ENCODE data around the gene G6PC1.

DNA sequence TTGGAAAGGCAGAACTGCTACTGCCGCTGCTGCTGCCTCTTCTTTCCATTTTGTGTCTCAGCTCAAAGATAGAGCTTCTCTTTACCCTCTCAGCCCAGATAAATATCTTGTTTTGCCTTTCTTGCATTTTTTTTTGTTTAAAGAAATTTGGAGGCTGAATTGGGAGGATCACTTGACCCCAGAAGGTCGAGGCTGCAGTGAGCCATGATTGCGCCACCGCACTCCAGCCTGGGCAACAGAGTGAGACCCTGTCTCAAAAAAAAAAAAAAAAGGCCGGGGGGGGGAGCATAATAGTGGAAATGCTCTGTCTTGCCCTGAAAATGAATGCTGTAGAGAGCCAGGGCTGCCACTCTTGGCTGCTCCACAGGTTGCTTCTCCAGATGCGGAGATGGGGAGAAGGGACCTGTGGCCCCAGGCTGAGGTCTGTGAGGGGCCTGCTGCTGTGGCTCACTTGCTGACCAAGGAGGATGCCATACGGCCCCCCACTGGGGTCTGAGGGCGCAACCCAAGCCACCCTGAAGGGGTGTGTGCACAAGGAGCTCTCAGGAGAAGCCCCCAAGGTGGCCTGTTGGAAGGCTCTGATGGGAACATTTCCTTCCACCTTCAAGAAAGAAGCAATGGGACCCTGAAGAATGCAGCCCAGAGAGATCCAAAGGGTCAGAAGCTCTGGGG lies 21.5 kb upstream of the G6PC1 start:
- TF ChIP-seq, protein P1, sequence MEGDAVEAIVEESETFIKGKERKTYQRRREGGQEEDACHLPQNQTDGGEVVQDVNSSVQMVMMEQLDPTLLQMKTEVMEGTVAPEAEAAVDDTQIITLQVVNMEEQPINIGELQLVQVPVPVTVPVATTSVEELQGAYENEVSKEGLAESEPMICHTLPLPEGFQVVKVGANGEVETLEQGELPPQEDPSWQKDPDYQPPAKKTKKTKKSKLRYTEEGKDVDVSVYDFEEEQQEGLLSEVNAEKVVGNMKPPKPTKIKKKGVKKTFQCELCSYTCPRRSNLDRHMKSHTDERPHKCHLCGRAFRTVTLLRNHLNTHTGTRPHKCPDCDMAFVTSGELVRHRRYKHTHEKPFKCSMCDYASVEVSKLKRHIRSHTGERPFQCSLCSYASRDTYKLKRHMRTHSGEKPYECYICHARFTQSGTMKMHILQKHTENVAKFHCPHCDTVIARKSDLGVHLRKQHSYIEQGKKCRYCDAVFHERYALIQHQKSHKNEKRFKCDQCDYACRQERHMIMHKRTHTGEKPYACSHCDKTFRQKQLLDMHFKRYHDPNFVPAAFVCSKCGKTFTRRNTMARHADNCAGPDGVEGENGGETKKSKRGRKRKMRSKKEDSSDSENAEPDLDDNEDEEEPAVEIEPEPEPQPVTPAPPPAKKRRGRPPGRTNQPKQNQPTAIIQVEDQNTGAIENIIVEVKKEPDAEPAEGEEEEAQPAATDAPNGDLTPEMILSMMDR (IDR thresholded peaks at IDR 0.05), result no peak
- TF ChIP-seq POLR2A (IDR thresholded peaks at IDR 0.05), result no peak

Data from thyroid gland (tissue), 4 donors.